Fibroblast of mammary gland (primary cell): ENCODE data around the gene TRIM8.

Experiments
- DNase-seq: peaks from one replicate; pipeline ENCODE4 v3.0.0-alpha.2; 2010; ENCODE audit warnings: low read depth
- H3K4me3 ChIP-seq: 2 replicates; pipeline ENCODE4 v1.5.1; 2011; ENCODE audit warnings: low read depth, mild to moderate bottlenecking, low read length, moderate library complexity; ENCODE audit not compliant: control insufficient read depth
- CTCF ChIP-seq: conservative IDR thresholded peaks from 2 replicates; pipeline ENCODE4 v1.5.1; 2011; ENCODE audit warnings: low read depth, low read length, inconsistent platforms; ENCODE audit not compliant: control insufficient read depth, insufficient read depth

Gene TRIM8

GRCh38 chr10:102639537-102639936 lies 4.7 kb upstream of the TRIM8 start:
- no peak overlapping the region for H3K4me3 ChIP-seq
- TF ChIP-seq CTCF: no peak
- DNase-seq: no peak

- no peak for TF ChIP-seq CTCF
- DNase-seq: no peak
- peak overlapping the region; percentile 91 for H3K4me3 ChIP-seq
These were observed 2.9 kb upstream of the TRIM8 start for GRCh38 chr10:102641402-102641801.

- DNase-seq: peak; percentile 94
- H3K4me3 ChIP-seq: peak overlapping the region; percentile 91
- TF ChIP-seq CTCF: no peak
These were observed 2.2 kb upstream of the TRIM8 start for GRCh38 chr10:102641880-102642735.

- no peak for TF ChIP-seq CTCF
- peak overlapping the region; percentile 91 for H3K4me3 ChIP-seq
- peak; percentile 62 for DNase-seq
These were observed 1.4 kb upstream of the TRIM8 start for GRCh38 chr10:102642736-102643335.

- TF ChIP-seq CTCF: no peak
These were observed 778 bp upstream of the TRIM8 start for GRCh38 chr10:102643336-102644065.

GRCh38 chr10:102644646-102645387 lies 538 bp downstream of the TRIM8 start:
- no peak for TF ChIP-seq CTCF
- DNase-seq: peak; percentile 62
- peak overlapping the region; percentile 91 for H3K4me3 ChIP-seq

More at GRCh38 chr10:102643336-102644065, 778 bp upstream of the TRIM8 start:
- peak; percentile 69 for DNase-seq
- peak overlapping the region; percentile 91 for H3K4me3 ChIP-seq
